HEK293 (cell line): ENCODE measurements around the gene UGGT2.
"Not testable (repeated sequence)": the region's sequence is repeated elsewhere in the genome, so short reads cannot be mapped to it uniquely, and the experiment has no call there.

Source experiments
- HOXC10 ChIP-seq: sonication (generic); formaldehyde crosslinking; IDR thresholded peaks from 2 replicates; pipeline ENCODE4 v1.8.1; 2023; ENCODE audit warnings: mild to moderate bottlenecking, missing genetic modification reagents
- KLF16 ChIP-seq: fragments of 450-650 bp; formaldehyde crosslinking; IDR thresholded peaks from 2 replicates; pipeline ENCODE4 v1.5.1; 2017; ENCODE audit warnings: missing biosample characterization, missing genetic modification characterization
- ZFP37 ChIP-seq: fragments of 450-650 bp; formaldehyde crosslinking; IDR thresholded peaks from 2 replicates; pipeline ENCODE4 v1.5.1; 2016; ENCODE audit warnings: missing biosample characterization, missing genetic modification characterization
- ZNF530 ChIP-seq: fragments of 450-650 bp; formaldehyde crosslinking; IDR thresholded peaks from 2 replicates; pipeline ENCODE4 v1.5.1; 2016; ENCODE audit warnings: low read depth, missing biosample characterization, missing genetic modification characterization
- ZNF571 ChIP-seq: fragments of 450-650 bp; formaldehyde crosslinking; IDR thresholded peaks from 2 replicates; pipeline ENCODE4 v1.5.0; 2017; ENCODE audit warnings: missing biosample characterization, missing genetic modification characterization
- TF ChIP-seq, protein P1 (sequence below): fragments of 450-650 bp; formaldehyde crosslinking; IDR thresholded peaks from 2 replicates; pipeline ENCODE4 v1.5.1; 2016; ENCODE audit warnings: missing biosample characterization, missing genetic modification characterization
- TF ChIP-seq, protein P2 (sequence below): fragments of 450-650 bp; formaldehyde crosslinking; IDR thresholded peaks from 2 replicates; pipeline ENCODE4 v1.5.1; 2016; ENCODE audit warnings: missing biosample characterization, missing genetic modification characterization

GRCh38 chr13:95781940-95782339 lies 271.3 kb downstream of the UGGT2 start:
- TF ChIP-seq, protein P1, sequence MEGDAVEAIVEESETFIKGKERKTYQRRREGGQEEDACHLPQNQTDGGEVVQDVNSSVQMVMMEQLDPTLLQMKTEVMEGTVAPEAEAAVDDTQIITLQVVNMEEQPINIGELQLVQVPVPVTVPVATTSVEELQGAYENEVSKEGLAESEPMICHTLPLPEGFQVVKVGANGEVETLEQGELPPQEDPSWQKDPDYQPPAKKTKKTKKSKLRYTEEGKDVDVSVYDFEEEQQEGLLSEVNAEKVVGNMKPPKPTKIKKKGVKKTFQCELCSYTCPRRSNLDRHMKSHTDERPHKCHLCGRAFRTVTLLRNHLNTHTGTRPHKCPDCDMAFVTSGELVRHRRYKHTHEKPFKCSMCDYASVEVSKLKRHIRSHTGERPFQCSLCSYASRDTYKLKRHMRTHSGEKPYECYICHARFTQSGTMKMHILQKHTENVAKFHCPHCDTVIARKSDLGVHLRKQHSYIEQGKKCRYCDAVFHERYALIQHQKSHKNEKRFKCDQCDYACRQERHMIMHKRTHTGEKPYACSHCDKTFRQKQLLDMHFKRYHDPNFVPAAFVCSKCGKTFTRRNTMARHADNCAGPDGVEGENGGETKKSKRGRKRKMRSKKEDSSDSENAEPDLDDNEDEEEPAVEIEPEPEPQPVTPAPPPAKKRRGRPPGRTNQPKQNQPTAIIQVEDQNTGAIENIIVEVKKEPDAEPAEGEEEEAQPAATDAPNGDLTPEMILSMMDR (tag by site-specific recombination), result not testable (repeated sequence)
- TF ChIP-seq, protein P2, sequence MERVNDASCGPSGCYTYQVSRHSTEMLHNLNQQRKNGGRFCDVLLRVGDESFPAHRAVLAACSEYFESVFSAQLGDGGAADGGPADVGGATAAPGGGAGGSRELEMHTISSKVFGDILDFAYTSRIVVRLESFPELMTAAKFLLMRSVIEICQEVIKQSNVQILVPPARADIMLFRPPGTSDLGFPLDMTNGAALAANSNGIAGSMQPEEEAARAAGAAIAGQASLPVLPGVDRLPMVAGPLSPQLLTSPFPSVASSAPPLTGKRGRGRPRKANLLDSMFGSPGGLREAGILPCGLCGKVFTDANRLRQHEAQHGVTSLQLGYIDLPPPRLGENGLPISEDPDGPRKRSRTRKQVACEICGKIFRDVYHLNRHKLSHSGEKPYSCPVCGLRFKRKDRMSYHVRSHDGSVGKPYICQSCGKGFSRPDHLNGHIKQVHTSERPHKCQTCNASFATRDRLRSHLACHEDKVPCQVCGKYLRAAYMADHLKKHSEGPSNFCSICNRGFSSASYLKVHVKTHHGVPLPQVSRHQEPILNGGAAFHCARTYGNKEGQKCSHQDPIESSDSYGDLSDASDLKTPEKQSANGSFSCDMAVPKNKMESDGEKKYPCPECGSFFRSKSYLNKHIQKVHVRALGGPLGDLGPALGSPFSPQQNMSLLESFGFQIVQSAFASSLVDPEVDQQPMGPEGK (tag by site-specific recombination), result not testable (repeated sequence)
- TF ChIP-seq ZFP37; ZNF571; HOXC10 (CRISPR knock-in tag); ZNF530 (tag by site-specific recombination); KLF16 (tag by site-specific recombination): not testable (repeated sequence)
